OCI-LY1 (cell line): Measurements from ENCODE around the gene CPEB4.

Source experiments
- H2AFZ ChIP-seq: fragments of 200-600 bp; sonication (generic), shearing (Covaris generic); 2 replicates; pipeline ENCODE4 v1.6.0; 2014; ENCODE audit warnings: antibody characterized with exemption, mild to moderate bottlenecking, low read length
- H3F3A ChIP-seq: fragments of 200-600 bp; sonication (generic), shearing (Covaris generic); 2 replicates; pipeline ENCODE4 v1.6.0; 2014; ENCODE audit warnings: mild to moderate bottlenecking, antibody characterized with exemption, low read length, moderate library complexity; ENCODE audit not compliant: insufficient read depth
- H3K27ac ChIP-seq: fragments of 200-600 bp; sonication (generic); 2 replicates; pipeline ENCODE4 v1.5.1; 2014; ENCODE audit warnings: low read length, mixed run types, mild to moderate bottlenecking, low read depth; ENCODE audit not compliant: poor library complexity, severe bottlenecking
- H3K27me3 ChIP-seq: fragments of 200-600 bp; sonication (generic); 2 replicates; pipeline ENCODE4 v1.6.0; 2014; ENCODE audit warnings: antibody characterized with exemption, mild to moderate bottlenecking, low read length, moderate library complexity; ENCODE audit not compliant: insufficient read depth
- H3K36me3 ChIP-seq: fragments of 200-600 bp; sonication (generic); 2 replicates; pipeline ENCODE4 v1.6.1; 2014; ENCODE audit warnings: mild to moderate bottlenecking, antibody characterized with exemption, low read length, moderate library complexity, mixed read lengths; ENCODE audit not compliant: insufficient read depth
- H3K4me1 ChIP-seq: fragments of 200-600 bp; sonication (generic); 2 replicates; pipeline ENCODE4 v1.5.1; 2014; ENCODE audit warnings: mild to moderate bottlenecking, low read length, moderate library complexity; ENCODE audit not compliant: insufficient read depth, severe bottlenecking
- H3K4me2 ChIP-seq: fragments of 200-600 bp; sonication (generic), shearing (Covaris generic); 2 replicates; pipeline ENCODE4 v1.6.1; 2014; ENCODE audit warnings: low read length
- H3K4me3 ChIP-seq: fragments of 200-600 bp; sonication (generic); 2 replicates; pipeline ENCODE4 v1.5.1; 2014; ENCODE audit warnings: low read length, low read depth, mild to moderate bottlenecking, mixed read lengths; ENCODE audit not compliant: poor library complexity, severe bottlenecking
- H3K79me2 ChIP-seq: fragments of 200-600 bp; shearing (Covaris generic); 2 replicates; pipeline ENCODE4 v1.6.1; 2016; ENCODE audit warnings: mixed run types, low read length, mixed read lengths; ENCODE audit not compliant: insufficient read depth
- H3K9ac ChIP-seq: fragments of 200-600 bp; sonication (generic), shearing (Covaris generic); 2 replicates; pipeline ENCODE4 v1.6.1; 2014; ENCODE audit warnings: mild to moderate bottlenecking, low read length, mixed read lengths
- H3K9me2 ChIP-seq: fragments of 200-600 bp; sonication (generic), shearing (Covaris generic); 2 replicates; pipeline ENCODE4 v1.6.1; 2014; ENCODE audit warnings: low read depth, mild to moderate bottlenecking, low read length, mixed read lengths
- H3K9me3 ChIP-seq: fragments of 200-600 bp; shearing (Covaris generic); 2 replicates; pipeline ENCODE4 v1.6.1; 2014; ENCODE audit warnings: low read length, mixed read lengths
- H4K20me1 ChIP-seq: fragments of 200-600 bp; sonication (generic), shearing (Covaris generic); 2 replicates; pipeline ENCODE4 v1.6.0; 2016; ENCODE audit warnings: mild to moderate bottlenecking, low read length; ENCODE audit not compliant: insufficient read depth
- CTCF ChIP-seq: fragments of 200-600 bp; sonication (generic), shearing (Covaris generic); IDR thresholded peaks from 2 replicates; pipeline ENCODE4 v1.5.1; 2017; ENCODE audit warnings: mild to moderate bottlenecking, antibody characterized with exemption, low read length, moderate library complexity, mixed read lengths
- EZH2 ChIP-seq: fragments of 200-600 bp; sonication (generic), shearing (Covaris generic); IDR thresholded peaks from 2 replicates; pipeline ENCODE4 v1.8.0; 2017; ENCODE audit warnings: borderline replicate concordance, mixed run types, mild to moderate bottlenecking, antibody characterized with exemption, low read length, moderate library complexity, mixed read lengths

Gene CPEB4

GRCh38 chr5:173913686-173914321 is 25.7 kb downstream of the CPEB4 start:
- Histone ChIP-seq H3K36me3 (peaks cover 15% of the 10 kb centered on the region; the same call in 1 of the 2 replicates), H3F3A (no peaks in the 10 kb centered on the region), H3K9me2 (no peaks in the 10 kb centered on the region), H3K27ac (peak overlapping the region; percentile 30), H3K79me2 (peaks cover 4% of the 10 kb centered on the region), H4K20me1 (no peaks in the 10 kb centered on the region), H3K27me3 (no peaks in the 10 kb centered on the region), H3K9ac (no peak overlapping the region), H2AFZ (no peak overlapping the region), H3K9me3 (no peaks in the 10 kb centered on the region), H3K4me2 (no peak overlapping the region), H3K4me3 (no peak overlapping the region), H3K4me1 (peaks cover 72% of the 10 kb centered on the region)
- TF ChIP-seq EZH2 (no peak), CTCF (no peak)

GRCh38 chr5:173915310-173916014 is 27.3 kb downstream of the CPEB4 start:
- Histone ChIP-seq H3K9me2 (no peaks in the 10 kb centered on the region), H3K4me2 (peak overlapping the region; percentile 19; the same call in 1 of the 2 replicates), H3K79me2 (peaks cover 11% of the 10 kb centered on the region), H2AFZ (no peak overlapping the region), H3K27ac (peak overlapping the region; percentile 89), H3K9ac (no peak overlapping the region; the same call in 1 of the 2 replicates), H3K27me3 (no peaks in the 10 kb centered on the region), H3F3A (no peaks in the 10 kb centered on the region), H3K9me3 (no peaks in the 10 kb centered on the region), H3K4me3 (no peak overlapping the region), H4K20me1 (no peaks in the 10 kb centered on the region), H3K36me3 (peaks cover 14% of the 10 kb centered on the region; the same call in 1 of the 2 replicates), H3K4me1 (peaks cover 72% of the 10 kb centered on the region)
- no peak for TF ChIP-seq EZH2
- TF ChIP-seq CTCF = no peak

- Histone ChIP-seq H3K9me3 (no peaks in the 10 kb centered on the region), H3K27me3 (no peaks in the 10 kb centered on the region), H3K27ac (peak overlapping the region; percentile 89), H3K4me1 (peaks cover 78% of the 10 kb centered on the region), H3K9ac (no peak overlapping the region; the same call in 1 of the 2 replicates), H3K4me2 (peak overlapping the region; percentile 18; the same call in 1 of the 2 replicates), H4K20me1 (no peaks in the 10 kb centered on the region), H3F3A (no peaks in the 10 kb centered on the region), H3K9me2 (no peaks in the 10 kb centered on the region), H3K36me3 (peaks cover 7% of the 10 kb centered on the region; the same call in 1 of the 2 replicates), H3K4me3 (no peak overlapping the region), H2AFZ (no peak overlapping the region), H3K79me2 (peaks cover 11% of the 10 kb centered on the region)
- TF ChIP-seq CTCF (no peak), EZH2 (no peak)
Observed at GRCh38 chr5:173916233-173916632, 28.1 kb downstream of the CPEB4 start.
